Esophagus muscularis mucosa (tissue), 4 donors: Measurements from ENCODE around the gene STK39. TPM values are rescaled to one million over a fixed set of nuclear protein-coding genes. Genes with fewer than 3 reads are reported as not detected.

Experiments
- DNase-seq: peaks from one replicate; pipeline ENCODE4 v3.0.0-alpha.2; 2017; ENCODE audit errors: extremely low spot score
- H3K27ac ChIP-seq, 4 donors: fragments of 200-600 bp; sonication (generic); replicated peaks in 1 of 4; 1 replicate in 3 of 4; 2 replicates in 1 of 4; pipeline ENCODE4 v1.5.1; 2016 to 2019; ENCODE audit warnings: mild to moderate bottlenecking in 1 of 4
- H3K27me3 ChIP-seq, 4 donors: fragments of 200-600 bp; sonication (generic); one replicate each; pipeline versions ENCODE4 v1.5.1 to v1.6.0; 2016 to 2019
- H3K36me3 ChIP-seq, 4 donors: fragments of 200-600 bp; sonication (generic); one replicate each; pipeline ENCODE4 v1.5.1; 2016 to 2019
- H3K4me1 ChIP-seq, 4 donors: fragments of 200-600 bp; sonication (generic); one replicate each; pipeline ENCODE4 v1.5.1; 2016 to 2019
- H3K4me3 ChIP-seq, 4 donors: fragments of 200-600 bp; sonication (generic); 1 replicate in 2 of 4; 2 replicates in 2 of 4; pipeline ENCODE4 v1.5.1; 2016 to 2019; ENCODE audit warnings: mild to moderate bottlenecking in 4 of 4, moderate library complexity in 1 of 4
- H3K9me3 ChIP-seq, 4 donors: fragments of 200-600 bp; sonication (generic); 1 replicate in 3 of 4; 2 replicates in 1 of 4; pipeline ENCODE4 v1.5.1; 2016 to 2019
- CTCF ChIP-seq, 3 experiments: fragments of 200-600 bp in 2 of 3; fragments of 450-650 bp in 1 of 3; sonication (generic) in 2 of 3; IDR thresholded peaks; one replicate each; pipeline ENCODE4 v1.5.1; 2017 to 2019; ENCODE audit warnings: antibody characterized with exemption in 3 of 3, mild to moderate bottlenecking in 2 of 3, moderate library complexity in 1 of 3
- EP300 ChIP-seq: sonication (generic); formaldehyde crosslinking; IDR thresholded peaks from one replicate; pipeline ENCODE4 v1.6.1; 2017; ENCODE audit warnings: antibody characterized with exemption
- POLR2A ChIP-seq: fragments of 450-650 bp; IDR thresholded peaks from one replicate; pipeline ENCODE4 v1.6.1; 2017; ENCODE audit warnings: antibody characterized with exemption, moderate library complexity, mild to moderate bottlenecking, low read depth
- POLR2AphosphoS5 ChIP-seq, 2 donors: sonication (generic); formaldehyde crosslinking; IDR thresholded peaks; one replicate each; pipeline ENCODE4 v1.6.1; 2017; ENCODE audit warnings: antibody characterized with exemption in 2 of 2
- WGBS: methylation state at CpG from one replicate; pipeline ENCODE4 v1.1.5; 2018; 5-methylcytosine and 5-hydroxymethylcytosine counted together
- intact Hi-C: fragments of 100-400 bp; cut with DNase I; formaldehyde crosslinking; loops from one replicate; pipeline ENCODE4 v1.15.1; 2023
- total RNA-seq, 4 donors: library from RNA; depleted of rRNA; stranded (reverse); fragments of >200 nt; gene quantifications; one replicate each; pipeline versions ENCODE4 v1.1.0 to v1.2.1, GENCODE V29; 2016

The STK39 gene
- total RNA-seq, 4 donors from 2014 or later = 32.5 to 49.1 (median 41.5) TPM

DNA sequence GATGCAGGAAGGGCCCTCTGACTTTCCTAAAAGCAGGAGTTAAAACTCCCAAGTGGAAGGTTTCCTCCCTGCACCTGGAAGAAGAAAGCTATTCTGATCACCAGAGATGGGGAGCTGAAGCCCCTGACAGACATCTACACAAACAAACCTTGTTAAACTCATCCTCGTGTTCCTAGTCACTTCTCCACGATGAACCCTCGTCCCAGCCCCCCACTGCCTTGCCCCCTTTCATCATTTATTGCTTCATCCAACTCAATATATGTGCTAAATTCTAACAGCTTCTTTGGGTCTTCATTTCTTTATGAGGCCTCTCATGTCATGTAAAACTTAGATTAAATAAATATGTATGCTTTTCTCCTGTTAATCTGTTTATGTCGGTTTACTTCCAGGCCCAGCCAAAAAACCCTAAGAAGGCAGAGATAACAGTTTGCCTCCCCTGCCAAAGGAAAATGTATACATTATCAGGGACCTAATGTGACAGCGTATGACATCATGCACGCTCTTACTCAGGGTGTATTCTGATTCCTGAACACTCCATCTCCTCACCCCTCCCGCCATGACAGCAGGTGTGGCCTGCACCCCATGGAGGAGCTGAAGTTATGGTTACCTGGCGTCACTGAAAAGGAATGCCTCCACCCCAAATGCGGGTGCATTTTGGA is 287.2 kb downstream of the STK39 start:
- Histone ChIP-seq H3K4me3 (no peak overlapping the region), H3K9me3 (no peaks in the 10 kb centered on the region), H3K27me3 (no peaks in the 10 kb centered on the region), H3K4me1 (peaks cover 0 to 11% (median 2%) of the 10 kb centered on the region in 4 donors), H3K36me3 (peaks cover 0 to 7% (median 0%) of the 10 kb centered on the region in 4 donors), H3K27ac (no peak overlapping the region)
- DNase-seq = no peak
- whole genome bisulfite sequencing = 87% methylated on average over 8 of the region's 9 CpGs
- intact Hi-C loops = no loop called here
- TF ChIP-seq EP300 (no peak), POLR2AphosphoS5 (IDR thresholded peaks at IDR 0.05) (no peak), POLR2A (no peak), CTCF (IDR thresholded peaks at IDR 0.05) (no peak)

- no peak overlapping the region for H3K27ac ChIP-seq
- no peaks in the 10 kb centered on the region for H3K36me3 ChIP-seq
- no peak for DNase-seq
- peaks cover 0 to 12% (median 2%) of the 10 kb centered on the region in 4 donors for H3K4me1 ChIP-seq
- no peaks in the 10 kb centered on the region for H3K27me3 ChIP-seq
- intact Hi-C loops = no loop called here
- H3K4me3 ChIP-seq = no peak overlapping the region
- no peaks in the 10 kb centered on the region for H3K9me3 ChIP-seq
- no peak for TF ChIP-seq POLR2AphosphoS5 (IDR thresholded peaks at IDR 0.05)
- TF ChIP-seq CTCF (IDR thresholded peaks at IDR 0.05) = no peak
- TF ChIP-seq EP300 = no peak
- no peak for TF ChIP-seq POLR2A
- 94% methylated on average over 2 of the region's 2 CpGs for WGBS
Measured at GRCh38 chr2:167957662-167958061, 289.7 kb downstream of the STK39 start.

- Histone ChIP-seq H3K27me3 (no peaks in the 10 kb centered on the region), H3K4me1 (peaks cover 0 to 12% (median 2%) of the 10 kb centered on the region in 4 donors), H3K4me3 (no peak overlapping the region), H3K27ac (no peak overlapping the region), H3K9me3 (no peaks in the 10 kb centered on the region), H3K36me3 (no peaks in the 10 kb centered on the region)
- 87% methylated on average over 6 of the region's 6 CpGs for WGBS
- no peak for DNase-seq
- TF ChIP-seq POLR2AphosphoS5 (IDR thresholded peaks at IDR 0.05) = no peak
- intact Hi-C loops = no loop called here
Measured at GRCh38 chr2:167955264-167955906, 292.0 kb downstream of the STK39 start.

DNA sequence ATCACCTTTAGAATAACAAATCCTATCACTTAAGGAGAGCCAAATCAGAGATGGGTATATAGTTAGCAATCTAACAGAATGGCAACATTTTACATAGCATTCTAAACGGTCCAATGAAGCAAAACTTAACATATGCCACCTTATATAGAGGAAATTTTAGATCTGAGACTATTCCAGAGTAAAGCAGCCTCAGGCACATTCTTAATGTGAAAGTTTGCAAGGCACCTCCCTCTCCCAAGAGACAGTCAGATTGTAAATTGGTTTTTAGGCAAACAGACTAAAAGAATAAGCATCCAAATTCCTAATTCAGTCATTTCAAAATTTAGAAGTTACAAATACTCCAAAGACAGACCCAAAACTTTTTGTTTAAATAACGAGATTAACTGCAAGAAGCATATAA is 292.9 kb downstream of the STK39 start:
- H3K4me1 ChIP-seq = peaks cover 0 to 12% (median 2%) of the 10 kb centered on the region in 4 donors
- no peak overlapping the region for H3K27ac ChIP-seq
- intact Hi-C loops = no loop called here
- no peaks in the 10 kb centered on the region for H3K36me3 ChIP-seq
- no peaks in the 10 kb centered on the region for H3K9me3 ChIP-seq
- TF ChIP-seq CTCF (IDR thresholded peaks at IDR 0.05) = no peak
- no peak for TF ChIP-seq POLR2AphosphoS5 (IDR thresholded peaks at IDR 0.05)
- TF ChIP-seq EP300 = no peak
- no peak for TF ChIP-seq POLR2A
- DNase-seq = no peak
- WGBS = 83% methylated on average over 2 of the region's 2 CpGs
- no peak overlapping the region for H3K4me3 ChIP-seq
- H3K27me3 ChIP-seq = no peaks in the 10 kb centered on the region

DNA sequence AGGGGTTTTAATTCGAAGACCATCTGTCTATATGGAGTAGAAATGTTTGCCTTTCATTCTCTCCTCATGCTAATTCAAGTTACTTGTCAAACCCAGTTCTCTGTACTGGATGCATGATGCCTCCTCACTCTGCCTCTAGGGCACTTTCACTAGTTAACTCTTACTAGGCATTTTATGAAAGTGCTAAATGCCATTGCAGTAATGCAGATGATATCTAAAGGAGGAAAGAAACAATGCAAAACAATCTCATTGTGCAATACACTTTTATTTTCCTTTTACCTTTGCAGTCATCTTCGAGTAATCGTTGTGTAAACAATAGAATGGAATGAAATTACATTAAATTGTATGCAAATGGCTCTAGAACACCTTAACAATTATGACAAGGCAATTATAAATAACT is 293.6 kb downstream of the STK39 start:
- Histone ChIP-seq H3K9me3 (no peaks in the 10 kb centered on the region), H3K27me3 (no peaks in the 10 kb centered on the region), H3K36me3 (no peaks in the 10 kb centered on the region), H3K27ac (no peak overlapping the region), H3K4me1 (peaks cover 0 to 12% (median 2%) of the 10 kb centered on the region in 4 donors), H3K4me3 (no peak overlapping the region)
- intact Hi-C loops = no loop called here
- no peak for TF ChIP-seq POLR2AphosphoS5 (IDR thresholded peaks at IDR 0.05)
- TF ChIP-seq CTCF (IDR thresholded peaks at IDR 0.05) = no peak
- TF ChIP-seq POLR2A = no peak
- TF ChIP-seq EP300 = no peak
- 90% methylated on average over 3 of the region's 3 CpGs for WGBS
- DNase-seq = no peak
